Mononuclear cell (primary cell): ENCODE measurements around the gene LATS1. TPM values are rescaled to one million over a fixed set of nuclear protein-coding genes. Genes with fewer than 3 reads are reported as not detected.
"Not testable (repeated sequence)": the region's sequence is repeated elsewhere in the genome, so short reads cannot be mapped to it uniquely, and the experiment has no call there.

Experiments
- H3K27me3 ChIP-seq: 2 replicates; pipeline ENCODE4 v1.6.0; 2011; ENCODE audit warnings: low read length, control low read depth; ENCODE audit not compliant: insufficient read depth
- H3K4me1 ChIP-seq: 2 replicates; pipeline ENCODE4 v1.5.1; 2011; ENCODE audit warnings: mild to moderate bottlenecking, low read length, control low read depth; ENCODE audit not compliant: insufficient read depth
- H3K4me3 ChIP-seq: 2 replicates; pipeline ENCODE4 v1.5.1; 2011; ENCODE audit warnings: mild to moderate bottlenecking, low read length, moderate library complexity
- H3K9me3 ChIP-seq: 2 replicates; pipeline ENCODE4 v1.5.1; 2011; ENCODE audit warnings: low read depth, mild to moderate bottlenecking, control low read depth, low read length
- total RNA-seq: library from RNA; depleted of rRNA; stranded (reverse); fragments of >200 nt; gene quantifications from one replicate; pipeline ENCODE4 v1.2.3, GENCODE V29; 2012

LATS1 gene
- total RNA-seq, 1 donor: 32.2 TPM

DNA sequence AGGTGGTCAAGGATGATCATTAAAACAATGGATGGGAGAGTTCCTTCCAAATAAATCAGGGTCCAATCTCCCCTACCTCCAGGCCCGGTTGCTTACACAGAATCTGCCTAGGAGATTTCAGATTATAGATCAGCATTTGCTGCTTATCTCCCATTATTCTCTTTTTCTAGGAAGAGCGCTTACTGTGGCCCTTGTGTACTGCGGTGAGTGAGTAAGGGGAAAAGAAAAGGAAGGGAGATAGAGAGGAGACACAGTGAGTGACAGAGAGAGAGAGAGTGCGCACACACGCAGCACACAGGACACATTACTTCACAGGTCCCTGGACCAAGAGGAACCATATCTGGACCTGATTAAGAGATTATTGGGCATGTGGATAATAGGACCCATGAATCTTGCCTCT lies 6.2 kb downstream of the LATS1 start:
- Histone ChIP-seq H3K4me1 (peaks cover 33% of the 10 kb centered on the region), H3K27me3 (no peaks in the 10 kb centered on the region), H3K4me3 (no peak overlapping the region), H3K9me3 (no peaks in the 10 kb centered on the region)

- H3K4me1 ChIP-seq: peaks cover 10% of the 10 kb centered on the region
Observed at GRCh38 chr6:149701714-149702113, 16.2 kb downstream of the LATS1 start.

DNA sequence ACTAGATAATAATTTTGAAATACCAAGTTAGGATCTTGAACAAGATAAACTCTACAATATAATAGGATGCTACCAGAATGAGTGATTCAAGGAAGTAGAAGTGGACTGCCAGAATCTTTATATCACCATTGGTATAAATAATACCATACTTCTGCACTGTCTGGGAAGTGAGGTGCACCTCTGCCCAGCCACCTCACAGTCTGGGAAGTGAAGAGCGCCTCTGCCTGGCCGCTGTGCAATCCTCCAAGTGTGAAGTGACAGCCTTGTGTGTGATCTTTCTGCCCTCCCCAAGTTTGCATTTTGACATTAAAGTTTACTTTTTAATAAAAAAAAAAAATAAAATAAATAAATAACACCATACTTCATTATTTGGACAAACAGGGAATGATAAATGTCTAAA lies 18.8 kb downstream of the LATS1 start:
- no peak overlapping the region for H3K4me3 ChIP-seq
- H3K27me3 ChIP-seq: no peaks in the 10 kb centered on the region
- peaks cover 3% of the 10 kb centered on the region for H3K4me1 ChIP-seq
- no peaks in the 10 kb centered on the region for H3K9me3 ChIP-seq

More at GRCh38 chr6:149701714-149702113, 16.2 kb downstream of the LATS1 start:
- Histone ChIP-seq H3K9me3 (no peaks in the 10 kb centered on the region), H3K27me3 (no peaks in the 10 kb centered on the region), H3K4me3 (no peak overlapping the region)

DNA sequence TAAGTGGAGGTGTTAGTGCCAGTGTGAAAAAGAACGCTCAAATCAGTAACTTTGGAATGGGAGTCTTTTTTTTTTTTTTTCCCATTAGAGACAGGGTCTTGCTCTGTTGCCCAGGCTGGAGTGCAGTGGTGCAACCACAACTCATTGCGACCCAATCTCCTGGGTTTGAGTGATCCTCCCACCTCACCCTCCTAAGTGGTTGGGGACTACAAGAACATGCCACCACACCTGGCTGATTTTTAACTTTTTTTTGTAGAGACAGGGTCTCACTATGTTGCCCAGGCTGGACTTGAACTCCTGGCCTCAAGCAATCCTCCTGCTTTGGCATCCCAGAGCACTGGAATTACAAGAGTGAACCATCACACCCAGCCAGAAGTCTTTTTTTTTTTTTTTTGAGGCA lies 19.7 kb downstream of the LATS1 start:
- Histone ChIP-seq H3K27me3 (no peaks in the 10 kb centered on the region), H3K4me1 (peaks cover under 1% of the 10 kb centered on the region), H3K4me3 (no peak overlapping the region), H3K9me3 (no peaks in the 10 kb centered on the region)

GRCh38 chr6:149696901-149697300 lies 21.0 kb downstream of the LATS1 start:
- H3K4me3 ChIP-seq: no peak overlapping the region
- H3K9me3 ChIP-seq: no peaks in the 10 kb centered on the region
- no peaks in the 10 kb centered on the region for H3K4me1 ChIP-seq
- no peaks in the 10 kb centered on the region for H3K27me3 ChIP-seq

GRCh38 chr6:149694921-149695320 lies 23.0 kb downstream of the LATS1 start:
- H3K27me3 ChIP-seq: no peaks in the 10 kb centered on the region
- no peak overlapping the region for H3K4me3 ChIP-seq
- H3K4me1 ChIP-seq: no peaks in the 10 kb centered on the region
- no peaks in the 10 kb centered on the region for H3K9me3 ChIP-seq

DNA sequence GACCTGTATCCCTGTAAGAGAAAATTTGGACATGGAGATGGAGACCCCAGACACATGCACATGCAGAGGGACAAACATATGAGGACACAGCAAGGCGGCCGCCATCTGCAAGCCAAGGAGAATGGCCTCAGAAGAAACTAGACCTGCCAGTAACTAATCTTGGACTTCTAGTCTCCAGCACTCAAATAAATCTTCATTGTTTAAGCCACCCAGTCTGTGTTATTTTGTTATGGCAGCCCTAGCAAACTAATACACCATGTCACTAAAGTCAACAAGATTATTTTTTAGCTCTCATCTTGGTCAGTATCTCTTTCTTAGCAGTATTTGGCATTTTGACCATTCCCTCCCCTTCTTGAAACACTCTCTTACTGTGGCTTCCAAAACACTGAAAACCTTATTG lies 26.7 kb downstream of the LATS1 start:
- no peak overlapping the region for H3K4me3 ChIP-seq
- no peaks in the 10 kb centered on the region for H3K27me3 ChIP-seq
- no peaks in the 10 kb centered on the region for H3K4me1 ChIP-seq
- H3K9me3 ChIP-seq: no peaks in the 10 kb centered on the region

DNA sequence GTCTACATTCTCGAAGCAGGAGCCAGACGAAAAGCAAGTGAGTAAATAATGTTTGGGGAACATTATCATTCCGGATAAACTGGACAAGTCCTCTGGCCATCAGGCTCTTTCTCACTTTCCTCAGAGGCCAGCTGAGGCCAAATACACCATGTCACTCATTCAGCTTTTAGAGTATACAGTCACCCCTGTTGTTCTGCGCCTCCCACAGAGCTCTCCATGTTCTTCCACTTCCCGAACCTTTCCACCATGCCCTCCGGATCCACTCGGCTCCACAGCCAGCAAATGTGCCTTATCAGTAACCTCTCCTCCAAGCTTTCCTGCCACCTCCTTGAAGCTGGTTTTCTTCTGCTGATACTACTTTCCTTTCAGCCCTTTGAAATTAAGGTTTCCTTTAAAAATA lies 31.7 kb downstream of the LATS1 start:
- H3K4me3 ChIP-seq: no peak overlapping the region

GRCh38 chr6:149683256-149683859 lies 34.5 kb downstream of the LATS1 start:
- no peaks in the 10 kb centered on the region for H3K27me3 ChIP-seq
- no peak overlapping the region for H3K4me3 ChIP-seq
- H3K9me3 ChIP-seq: no peaks in the 10 kb centered on the region
- H3K4me1 ChIP-seq: no peaks in the 10 kb centered on the region

More for the DNA sequence above, 31.7 kb downstream of the LATS1 start:
- Histone ChIP-seq H3K27me3 (no peaks in the 10 kb centered on the region), H3K9me3 (no peaks in the 10 kb centered on the region), H3K4me1 (no peaks in the 10 kb centered on the region)

DNA sequence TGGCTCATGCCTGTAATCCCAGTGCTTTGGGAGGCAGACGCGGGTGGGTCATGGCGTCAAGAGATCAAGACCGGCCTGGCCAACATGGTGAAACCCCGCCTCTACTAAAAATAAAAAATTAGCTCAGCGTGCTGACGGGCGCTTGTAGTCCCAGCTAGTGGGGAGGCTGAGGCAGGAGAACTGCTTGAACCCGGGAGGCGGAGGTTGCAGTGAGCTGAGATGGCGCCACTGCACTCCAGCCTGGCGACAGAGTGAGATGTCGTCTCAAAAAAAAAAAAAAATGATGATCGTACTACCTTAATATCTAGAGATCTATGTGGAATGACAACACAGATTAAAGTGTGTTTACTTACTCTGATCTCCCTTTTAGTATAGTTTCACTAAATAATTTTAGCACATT lies 36.1 kb downstream of the LATS1 start:
- not testable (repeated sequence) for H3K4me1 ChIP-seq

DNA sequence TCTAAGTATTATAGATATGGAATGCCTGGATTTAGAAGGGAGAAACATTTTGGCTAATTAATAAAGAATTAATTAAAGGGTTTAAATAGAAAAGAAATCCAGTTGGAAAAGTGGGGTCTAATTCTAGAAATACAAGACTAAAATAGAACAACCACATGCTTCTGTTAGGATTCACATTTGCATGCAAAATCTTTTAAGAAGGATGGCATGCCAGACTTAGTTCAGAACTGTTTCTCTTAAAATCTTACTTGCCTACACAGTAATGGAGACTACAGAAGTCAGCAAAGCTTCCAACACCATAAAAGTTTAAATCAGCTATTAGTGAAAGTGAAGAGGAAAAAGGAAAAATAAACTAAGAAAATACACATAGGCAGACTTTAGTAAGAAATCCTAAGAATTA lies 36.7 kb downstream of the LATS1 start:
- Histone ChIP-seq H3K27me3 (no peaks in the 10 kb centered on the region), H3K9me3 (no peaks in the 10 kb centered on the region), H3K4me1 (no peaks in the 10 kb centered on the region), H3K4me3 (no peak overlapping the region)

More for the DNA sequence above, 36.1 kb downstream of the LATS1 start:
- not testable (repeated sequence) for H3K27me3 ChIP-seq, H3K4me3 ChIP-seq, H3K9me3 ChIP-seq

GRCh38 chr6:149680503-149680902 lies 37.4 kb downstream of the LATS1 start:
- H3K27me3 ChIP-seq: no peaks in the 10 kb centered on the region
- no peaks in the 10 kb centered on the region for H3K9me3 ChIP-seq
- no peak overlapping the region for H3K4me3 ChIP-seq
- no peaks in the 10 kb centered on the region for H3K4me1 ChIP-seq

- H3K4me3 ChIP-seq, H3K9me3 ChIP-seq, H3K27me3 ChIP-seq, H3K4me1 ChIP-seq: not testable (repeated sequence)
Observed at GRCh38 chr6:149672265-149672664, 45.6 kb downstream of the LATS1 start.

DNA sequence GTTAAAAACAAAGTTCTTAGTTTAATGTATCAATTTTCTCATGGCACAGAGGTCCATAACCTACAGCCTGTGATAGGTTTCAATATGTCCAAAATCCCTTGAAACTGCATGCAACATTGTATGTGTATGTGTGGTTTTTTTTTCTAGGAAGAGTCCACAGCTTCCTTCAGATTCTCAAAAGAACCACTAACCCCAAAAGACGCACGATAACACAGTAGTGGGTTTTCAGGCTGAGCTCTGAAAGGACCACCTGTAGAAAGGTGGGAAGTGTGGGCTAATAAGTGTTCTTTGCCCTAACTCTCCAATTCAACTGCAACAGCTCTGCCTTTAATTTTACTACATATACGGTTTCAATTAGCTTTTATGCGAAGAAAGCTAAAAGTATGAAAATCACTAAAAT lies 57.9 kb downstream of the LATS1 start:
- H3K4me3 ChIP-seq: no peak overlapping the region
- H3K27me3 ChIP-seq: no peaks in the 10 kb centered on the region
- H3K4me1 ChIP-seq: no peaks in the 10 kb centered on the region
- H3K9me3 ChIP-seq: no peaks in the 10 kb centered on the region

DNA sequence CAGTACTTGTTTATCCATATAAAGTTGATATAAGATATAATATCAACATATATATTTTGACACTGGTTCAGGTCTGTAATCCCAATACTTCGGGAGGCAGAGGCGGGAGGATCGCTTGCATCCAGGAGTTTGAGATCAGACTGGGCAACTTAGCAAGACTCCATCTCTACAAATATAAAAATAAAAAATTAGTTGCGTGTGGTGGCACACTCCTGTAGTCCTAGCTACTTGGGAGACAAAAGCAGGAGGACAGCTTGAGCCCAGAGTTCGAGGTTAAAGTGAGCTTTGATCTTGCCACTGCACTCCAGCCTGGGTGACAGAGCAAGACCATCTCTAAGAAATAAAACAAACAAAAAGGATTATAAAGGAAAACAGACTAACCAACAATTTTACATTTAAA lies 60.5 kb downstream of the LATS1 start:
- H3K4me3 ChIP-seq: no peak overlapping the region
- H3K27me3 ChIP-seq: no peaks in the 10 kb centered on the region
- no peaks in the 10 kb centered on the region for H3K4me1 ChIP-seq
- H3K9me3 ChIP-seq: no peaks in the 10 kb centered on the region

DNA sequence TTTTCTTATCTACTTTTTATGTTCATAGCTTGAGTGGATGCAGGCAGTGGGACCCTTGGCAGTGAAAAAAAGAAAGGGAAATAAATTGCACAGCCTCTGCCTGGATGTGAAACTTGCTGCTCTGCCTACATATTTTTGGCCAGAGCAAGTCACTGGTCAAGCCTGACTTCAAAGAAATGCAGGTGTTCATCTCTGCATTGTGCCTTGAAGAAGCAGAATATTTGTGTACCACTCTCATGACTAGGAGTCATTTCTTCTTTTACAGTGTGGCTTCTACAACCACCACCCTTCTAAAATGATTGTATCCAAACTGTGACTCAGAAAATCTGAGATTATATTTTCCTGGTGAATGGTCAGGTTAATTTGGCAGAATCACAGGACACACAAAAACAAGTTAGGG lies 66.8 kb downstream of the LATS1 start:
- no peaks in the 10 kb centered on the region for H3K27me3 ChIP-seq
- no peaks in the 10 kb centered on the region for H3K9me3 ChIP-seq
- H3K4me1 ChIP-seq: peaks cover 20% of the 10 kb centered on the region
- H3K4me3 ChIP-seq: no peak overlapping the region
